GM19023 (cell line): ENCODE measurements around the gene TBC1D16.

Experiments used
- ATAC-seq: cut with Tn5 transposase; IDR thresholded peaks from one replicate; pipeline ENCODE4 v1.9.1; 2021; ENCODE audit warnings: mild to moderate bottlenecking, moderate library complexity; ENCODE audit not compliant: unreplicated experiment

The TBC1D16 gene

DNA sequence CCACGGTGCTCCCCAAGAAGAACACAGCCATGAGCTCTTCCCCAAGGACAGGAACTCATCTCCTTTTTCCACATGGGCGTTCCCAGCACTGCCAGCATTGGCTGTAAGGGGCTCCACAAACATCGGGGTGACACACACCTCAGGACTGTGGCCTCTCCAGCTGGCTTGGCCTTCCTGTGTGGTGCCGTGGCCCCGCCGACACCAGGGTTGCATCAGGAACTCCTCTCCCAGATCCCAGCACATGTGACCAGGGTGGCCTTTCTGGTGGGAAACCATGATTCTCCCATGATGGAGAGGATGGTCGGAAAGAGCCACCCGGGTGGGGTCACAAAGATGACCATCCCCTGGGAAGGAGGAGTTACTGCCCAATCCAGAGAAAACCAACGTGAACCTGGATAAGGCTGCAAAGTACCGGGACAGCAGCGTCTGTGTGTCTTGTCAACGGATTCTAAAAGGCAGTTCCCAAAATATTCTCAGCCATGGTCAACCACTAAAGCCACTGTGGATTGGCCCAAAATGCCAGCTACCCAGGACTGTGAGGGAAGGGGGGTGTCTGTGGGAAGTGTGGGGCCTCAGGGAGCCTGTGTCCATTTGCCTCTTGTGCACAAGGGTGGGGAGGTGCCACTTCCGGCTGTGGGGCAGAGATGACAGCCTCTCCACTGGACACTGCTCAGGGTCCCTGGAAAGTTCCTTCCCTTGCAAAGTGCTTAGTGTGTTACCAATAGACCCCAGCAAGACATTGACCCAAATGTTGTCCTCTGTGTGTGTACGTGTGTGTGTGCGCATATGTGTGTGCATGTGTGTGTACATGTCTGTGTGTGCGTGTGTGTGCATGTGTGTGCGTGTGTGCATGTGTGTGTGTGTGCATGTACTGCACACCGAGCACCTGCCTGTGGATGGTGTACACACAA is 118.4 kb downstream of the TBC1D16 start:
- ATAC-seq = no peak

DNA sequence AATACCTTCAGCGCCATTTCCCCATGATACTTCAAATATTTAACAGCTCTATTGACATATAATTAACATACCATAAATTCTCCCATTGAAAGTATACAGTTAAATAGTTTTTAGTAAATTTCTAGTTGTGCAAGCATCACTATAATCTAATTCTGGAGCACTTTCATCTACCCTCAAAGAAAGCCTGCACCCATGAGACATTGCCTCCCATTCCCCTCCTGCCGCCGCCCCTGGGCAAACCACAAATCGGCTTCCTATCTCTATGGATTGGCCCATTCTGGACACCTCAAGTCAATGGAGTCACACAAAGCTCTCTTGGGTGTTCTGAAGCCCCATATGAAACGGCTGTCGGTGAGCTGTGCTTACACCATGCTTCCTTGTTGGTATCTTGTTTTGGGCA is 119.2 kb downstream of the TBC1D16 start:
- ATAC-seq = no peak

DNA sequence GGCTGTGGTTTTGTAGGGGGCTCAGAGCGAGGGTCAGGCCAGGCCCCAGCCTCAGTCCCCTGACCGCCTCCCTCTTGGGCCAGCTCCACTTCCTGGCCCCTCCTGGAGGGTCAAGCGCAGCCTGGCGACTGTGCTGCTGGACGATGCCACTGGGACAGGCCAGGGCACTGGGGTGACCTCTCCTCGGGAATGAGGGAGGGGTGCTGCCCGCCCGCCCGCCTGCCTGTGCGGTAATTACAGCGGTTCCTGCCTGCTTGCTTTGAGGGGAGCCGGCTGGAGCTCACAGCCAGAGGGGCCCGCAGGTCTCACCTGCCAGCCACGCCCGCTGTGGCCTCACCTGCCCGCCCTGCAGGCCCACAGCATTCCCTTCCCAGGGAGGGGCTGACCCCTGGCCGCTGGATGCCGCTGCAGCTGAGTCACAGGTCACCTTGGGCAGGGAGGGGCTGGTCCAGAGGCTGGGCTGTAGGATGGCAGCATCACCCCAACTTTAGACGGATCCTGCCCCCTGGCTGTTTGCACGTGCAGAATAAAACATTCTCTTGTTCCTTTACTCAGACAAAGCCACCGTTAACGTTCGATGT is 119.7 kb downstream of the TBC1D16 start:
- no peak for ATAC-seq

DNA sequence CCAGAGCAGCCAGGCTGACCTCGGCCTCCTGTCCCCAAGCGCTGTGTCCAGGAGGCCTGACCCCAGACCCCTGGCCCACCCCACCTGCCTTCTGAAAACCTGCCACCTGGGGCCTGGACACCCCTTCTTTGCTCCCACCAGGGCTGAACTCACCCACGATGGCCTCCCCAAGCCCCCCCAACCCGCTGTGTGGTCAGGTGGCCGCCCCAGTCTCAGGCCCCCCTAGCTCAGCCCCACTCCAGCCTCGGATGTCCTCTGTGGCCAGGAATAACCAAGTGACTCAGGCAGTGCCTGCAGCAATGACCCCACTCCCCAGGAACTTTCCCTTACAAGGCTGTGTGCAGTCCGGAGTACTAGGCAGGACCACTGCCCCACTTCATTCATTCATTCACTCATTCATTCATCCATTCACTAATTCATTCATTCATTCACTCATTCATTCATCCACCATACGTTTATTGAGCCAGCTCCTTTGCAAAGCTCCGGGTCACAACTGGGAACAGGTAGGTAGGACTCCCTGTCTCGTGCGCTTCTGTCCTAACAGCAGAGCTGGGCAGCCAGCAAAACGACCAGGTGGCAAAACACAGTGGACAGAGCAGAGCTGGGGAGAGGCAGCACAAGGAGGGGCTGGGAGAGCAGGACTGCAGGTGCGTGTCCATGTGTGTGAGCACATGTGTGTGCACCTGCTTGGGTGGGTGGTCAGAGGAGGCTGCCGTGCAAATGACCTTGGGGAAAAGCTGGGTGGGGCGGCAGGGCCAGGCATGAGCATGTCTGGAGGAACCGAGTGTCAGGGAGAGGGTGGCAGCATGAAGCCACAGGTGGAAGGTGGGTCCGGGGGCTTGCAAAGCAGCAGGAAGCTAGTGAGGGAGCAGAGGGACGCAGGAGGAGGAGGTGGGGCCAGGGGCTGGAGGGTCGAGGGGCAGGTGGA is 120.6 kb downstream of the TBC1D16 start:
- ATAC-seq = no peak

DNA sequence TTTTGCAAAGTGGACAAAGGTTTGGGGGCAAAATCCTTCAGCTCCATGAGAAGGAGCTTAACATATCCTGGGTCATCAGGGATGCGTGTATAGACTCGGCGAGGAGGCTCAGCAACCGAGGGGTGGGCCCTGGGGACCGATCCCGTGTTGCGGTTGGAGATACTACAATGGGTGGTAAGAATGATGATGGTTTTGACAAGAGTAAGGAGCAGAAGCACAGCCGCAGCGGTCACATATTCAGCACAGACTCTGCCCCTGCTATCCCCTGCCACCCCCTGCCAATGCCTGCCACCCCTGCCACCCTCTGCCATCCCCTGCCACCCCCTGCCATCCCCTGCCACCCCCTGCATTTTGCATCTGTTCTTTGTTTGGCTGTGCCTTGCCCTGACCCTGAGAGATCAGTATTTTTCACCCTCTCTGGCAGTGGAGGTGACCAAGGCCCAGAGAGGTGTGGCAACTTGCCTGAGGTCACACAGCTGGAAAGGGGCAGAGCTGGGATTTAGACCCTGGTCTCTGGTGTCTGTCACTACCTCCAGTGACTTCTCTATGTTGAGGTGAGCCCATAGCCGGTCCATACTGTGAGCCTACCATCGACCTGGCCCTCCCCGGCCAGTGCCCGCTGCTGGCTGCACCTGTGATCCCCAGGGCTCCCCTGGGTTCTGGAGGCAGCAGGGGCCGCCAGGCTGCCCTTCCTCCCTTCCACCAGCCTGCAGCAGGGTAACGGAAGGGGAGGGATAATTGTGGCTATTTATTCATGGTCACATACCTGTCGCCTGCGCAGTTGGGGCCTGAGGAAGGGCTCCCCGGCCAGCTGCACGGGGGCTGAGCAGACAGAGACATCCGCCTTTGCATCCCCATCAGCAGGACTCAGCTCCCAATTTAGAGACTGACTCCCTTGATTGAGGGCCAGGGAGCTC is 121.5 kb downstream of the TBC1D16 start:
- no peak for ATAC-seq

DNA sequence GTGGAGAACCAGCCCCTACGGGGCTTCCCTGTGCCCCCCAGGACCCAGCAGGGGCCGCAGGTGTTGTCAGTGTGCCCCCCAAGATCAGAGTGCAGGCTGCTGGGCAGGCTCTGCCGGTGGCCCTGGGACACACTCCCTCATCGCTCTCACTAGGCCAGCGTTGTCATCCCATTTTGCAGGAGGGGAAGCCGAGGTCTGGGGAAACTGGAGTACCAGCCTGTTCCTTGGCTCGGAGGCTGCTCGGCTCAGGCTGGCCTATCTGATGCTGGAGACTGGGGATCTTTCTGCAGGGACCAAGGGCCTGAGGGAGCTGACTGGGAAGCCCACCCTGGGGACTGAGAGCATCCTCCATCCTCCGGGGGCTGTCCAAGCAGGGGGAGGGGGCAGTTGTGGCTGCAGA is 122.2 kb downstream of the TBC1D16 start:
- ATAC-seq = no peak

DNA sequence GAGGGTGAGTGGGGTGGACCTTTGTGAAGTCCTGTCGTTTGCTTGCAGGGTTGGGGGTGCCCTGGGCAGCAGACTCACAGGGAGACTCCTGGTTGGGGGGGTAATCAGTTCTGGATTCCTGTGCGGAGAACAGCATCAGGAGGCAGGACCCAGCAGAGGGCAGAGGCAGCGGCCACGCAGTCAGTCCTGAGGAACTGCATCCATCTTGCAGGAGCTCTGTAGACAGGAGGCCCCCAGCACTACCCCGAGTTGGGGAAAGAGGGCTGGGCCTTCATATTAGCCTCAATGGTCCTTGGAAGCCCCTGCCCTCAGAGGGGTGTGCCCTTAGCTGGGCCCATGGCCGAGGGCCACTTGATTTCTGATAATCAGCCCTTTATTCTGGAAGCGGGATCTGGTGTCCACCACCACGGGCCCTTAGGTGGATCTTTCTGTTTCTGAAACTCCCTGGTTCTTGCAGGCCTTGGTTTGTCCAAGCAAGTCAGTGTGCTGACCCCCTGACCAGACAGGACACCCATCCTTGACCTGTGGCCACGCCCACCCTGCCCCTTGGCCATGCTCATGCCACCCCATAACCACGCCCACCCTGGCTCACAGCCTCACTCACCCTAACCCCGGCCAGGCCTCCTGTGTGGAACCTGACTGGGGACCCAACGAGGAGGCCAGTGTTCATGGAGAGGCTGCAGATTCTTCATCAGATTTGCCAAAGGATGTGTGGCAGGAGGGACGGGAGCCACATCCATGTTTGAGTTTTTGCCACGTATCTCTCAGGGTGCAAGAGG is 122.9 kb downstream of the TBC1D16 start:
- no peak for ATAC-seq

DNA sequence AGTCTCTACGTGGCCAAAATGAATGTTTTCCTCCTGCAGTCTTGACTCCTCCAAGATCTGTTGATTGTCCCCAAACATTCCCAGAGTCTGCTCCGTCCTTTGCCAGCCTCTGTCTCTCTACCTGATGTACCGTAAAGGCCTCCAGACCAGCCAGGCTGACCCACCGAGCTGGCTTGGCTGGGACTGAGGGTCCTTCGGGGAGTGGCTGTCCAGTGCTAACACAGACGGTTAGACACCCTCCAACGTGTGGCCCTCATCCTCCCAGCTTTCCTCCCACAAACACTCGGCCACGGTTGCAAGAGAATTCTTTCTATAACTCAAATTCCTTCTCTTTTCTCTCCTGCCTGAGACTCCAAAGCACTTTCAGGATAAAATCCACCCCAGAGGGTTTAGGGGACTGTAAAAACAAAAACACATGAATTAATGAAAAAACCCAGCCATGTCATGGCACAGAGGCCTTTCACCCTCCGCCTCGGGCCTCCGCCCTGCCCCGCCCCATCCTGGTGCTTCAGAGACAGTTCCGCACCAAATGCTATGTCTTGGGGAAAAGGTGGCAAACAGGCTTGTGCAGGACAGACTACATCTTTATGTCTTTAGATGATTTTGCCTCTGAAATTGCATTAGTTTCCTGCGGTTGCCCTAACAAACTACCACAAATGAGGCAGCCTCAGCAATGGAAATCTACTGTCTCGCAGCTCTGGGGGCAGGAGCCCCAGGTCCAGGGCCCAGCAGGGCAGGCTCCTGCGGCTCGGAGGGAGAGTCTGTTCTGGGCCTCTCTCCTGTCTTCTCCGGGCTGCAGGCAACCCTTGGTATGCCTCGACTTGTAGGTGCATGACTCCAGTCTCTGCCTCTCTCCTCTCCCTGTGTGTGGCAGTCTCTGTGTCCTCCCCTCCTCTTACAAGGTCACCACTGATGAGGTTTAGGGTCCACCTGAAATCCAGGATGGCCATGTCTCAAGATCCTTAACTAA is 124.0 kb downstream of the TBC1D16 start:
- ATAC-seq = no peak

DNA sequence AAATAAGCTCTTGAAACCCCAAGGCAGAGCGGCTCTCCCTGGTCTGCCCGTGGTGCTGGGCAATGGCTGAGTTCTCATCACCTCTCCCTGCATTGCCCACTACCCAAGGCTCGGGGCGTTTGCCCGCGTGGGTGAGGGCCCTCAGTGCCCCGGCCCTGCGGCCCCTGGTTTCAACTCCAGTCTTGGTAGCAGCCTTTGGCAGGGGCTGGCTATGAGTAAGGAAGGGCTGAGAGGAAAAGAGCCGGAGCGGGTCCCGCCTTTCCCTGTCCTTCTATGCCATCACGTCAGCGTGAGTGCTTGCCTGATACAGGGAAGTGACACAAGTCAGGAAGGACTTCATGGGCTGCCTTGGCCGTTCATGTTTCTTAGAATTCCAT is 124.7 kb downstream of the TBC1D16 start:
- no peak for ATAC-seq

DNA sequence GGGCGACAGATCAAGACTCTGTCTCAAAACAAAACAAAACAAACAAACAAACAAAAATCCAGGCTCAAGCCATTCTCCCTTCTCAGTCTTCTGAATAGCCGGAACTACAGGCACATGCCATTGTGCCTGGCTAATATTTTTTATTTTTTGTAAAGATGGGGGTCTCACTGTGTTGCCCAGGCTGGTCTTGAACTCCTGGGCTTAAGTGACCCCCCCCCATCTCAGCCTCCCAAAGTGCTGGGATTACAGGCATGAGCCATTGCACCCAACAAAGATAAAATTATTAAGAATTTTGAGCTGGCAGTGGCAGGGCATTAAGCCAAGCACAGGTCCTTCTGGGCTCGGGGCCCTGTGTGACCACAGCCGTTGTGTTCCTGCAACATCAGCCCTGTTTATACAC is 126.6 kb downstream of the TBC1D16 start:
- ATAC-seq = no peak

DNA sequence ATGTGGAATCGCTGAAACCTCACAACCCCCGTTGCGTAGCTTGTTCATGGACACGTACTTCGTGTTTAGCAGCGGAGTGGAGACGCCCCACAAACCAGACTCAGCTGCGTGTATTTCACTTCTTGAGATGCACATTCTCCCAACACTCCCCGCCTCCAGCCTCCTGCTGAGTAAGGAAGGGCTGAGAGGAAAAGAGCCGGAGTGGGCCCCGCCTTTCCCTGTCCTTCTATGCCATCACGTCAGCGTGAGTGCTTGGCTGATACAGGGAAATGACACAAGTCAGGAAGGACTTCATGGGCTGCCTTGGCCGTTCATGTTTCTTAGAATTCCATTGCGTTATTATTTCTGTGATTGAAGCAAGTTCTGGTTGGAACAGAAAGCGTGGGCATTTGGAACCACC is 127.8 kb downstream of the TBC1D16 start:
- ATAC-seq = no peak

DNA sequence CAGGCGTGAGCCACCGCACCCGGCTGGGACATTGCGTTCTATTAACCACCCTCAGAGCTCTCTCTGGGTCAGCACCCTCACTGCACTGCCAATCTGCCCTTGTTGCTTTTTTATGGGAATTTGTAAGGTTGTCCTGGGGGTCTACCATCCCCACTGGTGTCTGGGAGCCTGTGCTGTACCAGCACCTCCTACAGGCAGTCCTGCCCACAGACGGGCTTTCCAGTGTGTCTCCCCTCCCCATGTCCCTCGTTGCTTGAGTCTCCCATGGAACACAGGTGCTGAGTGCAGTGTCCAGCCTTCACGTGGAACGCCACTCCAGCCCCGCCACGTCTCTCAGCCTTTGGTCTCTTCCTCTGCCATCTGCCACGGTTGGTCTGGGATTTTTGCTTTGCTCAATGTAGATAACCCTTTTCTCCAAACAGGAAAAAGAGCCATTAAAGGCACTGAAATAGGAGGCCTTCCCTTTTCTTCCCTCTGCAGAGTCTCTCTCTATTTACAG is 128.4 kb downstream of the TBC1D16 start:
- no peak for ATAC-seq

DNA sequence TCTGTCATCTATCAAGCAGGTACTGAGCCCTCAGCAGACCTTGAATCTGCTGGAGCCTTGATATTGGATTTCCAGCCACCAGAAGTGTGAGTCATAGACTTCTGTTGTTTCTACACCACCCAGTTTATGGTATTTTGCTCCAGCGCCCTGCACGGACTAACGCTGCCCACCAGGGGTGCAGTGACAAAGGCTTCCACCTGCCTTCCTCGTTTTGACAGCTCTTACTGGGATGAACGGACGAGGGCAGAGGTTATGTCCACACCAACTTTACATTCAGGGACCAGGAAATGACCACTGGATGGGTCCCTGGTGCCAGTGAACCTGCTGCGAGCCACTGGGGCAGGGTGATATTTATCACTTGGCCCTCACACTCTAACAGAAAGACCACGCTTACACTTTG is 129.8 kb downstream of the TBC1D16 start:
- no peak for ATAC-seq

DNA sequence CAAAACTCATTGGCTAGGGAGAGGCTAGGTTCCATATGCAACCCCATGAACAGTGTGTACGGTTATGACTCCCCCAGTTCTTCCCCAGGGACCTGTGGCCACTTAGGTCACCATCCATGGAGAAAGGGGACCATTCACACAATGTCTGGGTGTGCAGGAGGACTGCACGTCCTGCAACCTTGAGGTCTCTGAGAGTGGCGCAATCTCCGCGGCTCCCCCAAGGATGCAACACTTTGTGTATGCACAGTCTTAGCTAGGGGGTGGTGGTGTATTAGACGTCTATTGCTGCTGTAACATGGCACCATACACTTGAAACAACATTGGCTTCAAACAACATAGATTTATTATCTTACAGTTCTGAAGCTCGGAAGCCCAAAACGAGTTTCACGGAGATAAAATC is 130.8 kb downstream of the TBC1D16 start:
- ATAC-seq = no peak

DNA sequence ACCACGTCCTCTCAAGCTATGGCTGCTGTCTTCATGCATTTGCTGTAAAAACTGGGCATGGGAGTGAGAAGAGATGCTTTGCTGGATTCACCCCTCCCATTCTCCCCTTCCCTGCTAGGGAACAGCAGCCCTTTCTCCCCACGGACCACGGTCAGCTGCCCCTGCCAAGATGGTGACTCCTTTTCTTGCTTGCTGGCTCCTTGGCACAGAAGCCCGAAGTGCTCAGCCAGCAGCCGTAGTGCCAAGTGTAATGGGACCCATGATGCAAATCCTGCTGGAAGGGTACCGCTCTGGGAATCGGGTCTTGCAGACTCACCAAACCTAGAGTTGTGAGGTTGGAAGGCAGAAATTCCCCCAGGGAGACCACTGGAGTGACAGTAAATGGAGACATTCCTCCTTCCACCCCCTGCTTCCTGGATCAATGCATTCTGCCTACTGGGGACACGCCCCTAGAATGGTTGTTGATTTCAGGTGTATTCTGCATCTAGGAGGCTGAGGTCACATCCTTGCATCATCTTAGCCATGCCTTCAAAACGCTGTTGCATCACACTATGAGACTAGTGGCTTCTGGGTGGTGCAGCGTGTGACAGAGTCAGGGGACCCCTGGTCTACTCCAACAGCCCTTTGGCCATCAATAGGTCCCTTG is 133.4 kb downstream of the TBC1D16 start:
- no peak for ATAC-seq

DNA sequence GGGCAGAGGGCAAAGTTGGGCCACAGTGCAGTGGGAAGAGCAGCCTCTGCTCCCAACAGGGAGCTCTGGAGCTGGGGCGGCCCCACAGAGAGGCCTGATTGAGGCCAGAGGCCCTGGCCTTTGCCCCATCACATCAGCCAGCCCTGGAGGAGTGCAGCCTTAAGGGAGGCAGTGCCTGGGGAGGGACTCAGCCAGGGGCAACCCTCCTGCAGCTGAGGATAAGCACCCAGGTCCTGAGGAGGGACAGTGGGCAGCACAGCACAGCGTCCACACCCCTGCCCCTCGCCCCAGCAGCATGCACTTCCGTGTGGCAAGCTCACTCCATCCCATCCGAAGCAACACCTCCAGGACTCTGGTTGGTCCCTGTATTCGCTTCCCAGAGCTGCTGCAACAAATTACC is 134.5 kb downstream of the TBC1D16 start:
- no peak for ATAC-seq

DNA sequence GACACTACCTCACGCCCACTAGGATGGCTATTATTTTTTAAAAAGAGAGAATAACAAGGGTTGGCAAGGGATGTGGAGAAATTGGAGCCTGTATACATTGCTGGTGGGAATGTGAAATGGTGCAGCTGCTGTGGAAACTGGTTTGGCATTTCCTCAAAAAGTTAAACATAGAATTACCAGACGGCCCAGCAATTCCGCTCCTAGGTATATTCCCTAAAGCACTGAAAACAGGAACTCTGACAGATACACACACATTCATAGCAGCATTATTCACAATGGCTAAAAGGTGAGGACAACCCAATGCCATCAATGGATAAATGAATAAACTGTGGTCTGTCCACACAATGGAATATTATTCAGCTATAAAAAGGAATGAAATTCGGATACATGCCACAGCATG is 136.1 kb downstream of the TBC1D16 start:
- ATAC-seq = no peak
